Progenitor cell of endocrine pancreas (in vitro differentiated cells): ENCODE data around the gene SH3BP5. TPM values are rescaled to one million over a fixed set of nuclear protein-coding genes. Genes with fewer than 3 reads are reported as not detected.

Source experiments
- DNase-seq: peaks from one replicate; pipeline ENCODE4 v3.0.0; 2021; ENCODE audit warnings: low spot score; ENCODE audit not compliant: unreplicated experiment
- H3K27ac Mint-ChIP-seq: 2 replicates; pipeline ENCODE4 v1.8.0; 2021; ENCODE audit warnings: mild to moderate bottlenecking, moderate library complexity, mixed read lengths
- H3K27me3 Mint-ChIP-seq: 2 replicates; pipeline ENCODE4 v1.8.0; 2021; ENCODE audit warnings: mixed read lengths
- H3K36me3 Mint-ChIP-seq: 2 replicates; pipeline ENCODE4 v1.8.0; 2022; ENCODE audit warnings: mixed read lengths; ENCODE audit not compliant: insufficient read depth
- H3K4me1 Mint-ChIP-seq: 2 replicates; pipeline ENCODE4 v1.8.0; 2021; ENCODE audit warnings: low read depth, mixed read lengths
- H3K4me3 Mint-ChIP-seq: 2 replicates; pipeline ENCODE4 v1.8.0; 2021; ENCODE audit warnings: low read depth, mild to moderate bottlenecking, moderate library complexity, mixed read lengths
- H3K9me3 Mint-ChIP-seq: 2 replicates; pipeline ENCODE4 v1.8.0; 2021; ENCODE audit warnings: low read depth, mixed read lengths
- total RNA-seq: library from RNA; stranded (reverse); gene quantifications from 2 replicates; pipeline ENCODE4 v1.2.1, GENCODE V29; 2021
- TF ChIP-seq, protein P1 (sequence below): fragments of 200-600 bp; sonication (generic); IDR thresholded peaks from one replicate; pipeline ENCODE4 v1.5.0; 2021; ENCODE audit warnings: antibody characterized with exemption, mild to moderate bottlenecking; ENCODE audit not compliant: unreplicated experiment

SH3BP5 gene
- total RNA-seq, 1 donor from 2014 or later = 11.6 TPM

DNA sequence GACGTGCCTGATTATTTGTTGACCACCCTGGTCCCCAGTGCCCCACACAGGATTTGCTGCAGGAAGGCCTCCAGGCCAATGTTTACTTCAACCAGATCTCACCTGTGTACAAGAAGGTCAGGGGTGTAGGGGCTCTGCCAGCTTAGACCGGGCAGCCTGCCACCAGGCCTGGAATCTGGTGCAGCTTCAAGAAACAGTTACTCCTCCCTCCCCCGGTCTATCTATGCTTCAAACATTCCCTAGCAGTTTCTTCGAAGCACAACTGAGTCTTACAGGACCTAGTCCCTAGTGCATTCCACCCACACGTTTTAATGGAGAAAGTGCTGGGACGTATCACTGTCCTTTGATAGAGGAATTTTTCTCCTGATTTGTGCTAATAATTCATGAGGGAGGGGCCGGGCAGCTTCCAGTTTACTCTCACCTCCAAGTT, 8.0 kb downstream of the SH3BP5 start:
- no peaks in the 10 kb centered on the region for H3K9me3 Mint-ChIP-seq
- H3K36me3 Mint-ChIP-seq = peaks cover 2% of the 10 kb centered on the region
- no peaks in the 10 kb centered on the region for H3K27me3 Mint-ChIP-seq
- DNase-seq = no peak
- peaks cover 38% of the 10 kb centered on the region for H3K4me1 Mint-ChIP-seq
- no peak overlapping the region for H3K4me3 Mint-ChIP-seq
- TF ChIP-seq, protein P1, sequence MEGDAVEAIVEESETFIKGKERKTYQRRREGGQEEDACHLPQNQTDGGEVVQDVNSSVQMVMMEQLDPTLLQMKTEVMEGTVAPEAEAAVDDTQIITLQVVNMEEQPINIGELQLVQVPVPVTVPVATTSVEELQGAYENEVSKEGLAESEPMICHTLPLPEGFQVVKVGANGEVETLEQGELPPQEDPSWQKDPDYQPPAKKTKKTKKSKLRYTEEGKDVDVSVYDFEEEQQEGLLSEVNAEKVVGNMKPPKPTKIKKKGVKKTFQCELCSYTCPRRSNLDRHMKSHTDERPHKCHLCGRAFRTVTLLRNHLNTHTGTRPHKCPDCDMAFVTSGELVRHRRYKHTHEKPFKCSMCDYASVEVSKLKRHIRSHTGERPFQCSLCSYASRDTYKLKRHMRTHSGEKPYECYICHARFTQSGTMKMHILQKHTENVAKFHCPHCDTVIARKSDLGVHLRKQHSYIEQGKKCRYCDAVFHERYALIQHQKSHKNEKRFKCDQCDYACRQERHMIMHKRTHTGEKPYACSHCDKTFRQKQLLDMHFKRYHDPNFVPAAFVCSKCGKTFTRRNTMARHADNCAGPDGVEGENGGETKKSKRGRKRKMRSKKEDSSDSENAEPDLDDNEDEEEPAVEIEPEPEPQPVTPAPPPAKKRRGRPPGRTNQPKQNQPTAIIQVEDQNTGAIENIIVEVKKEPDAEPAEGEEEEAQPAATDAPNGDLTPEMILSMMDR = no peak
- H3K27ac Mint-ChIP-seq = peak overlapping the region; percentile 52

DNA sequence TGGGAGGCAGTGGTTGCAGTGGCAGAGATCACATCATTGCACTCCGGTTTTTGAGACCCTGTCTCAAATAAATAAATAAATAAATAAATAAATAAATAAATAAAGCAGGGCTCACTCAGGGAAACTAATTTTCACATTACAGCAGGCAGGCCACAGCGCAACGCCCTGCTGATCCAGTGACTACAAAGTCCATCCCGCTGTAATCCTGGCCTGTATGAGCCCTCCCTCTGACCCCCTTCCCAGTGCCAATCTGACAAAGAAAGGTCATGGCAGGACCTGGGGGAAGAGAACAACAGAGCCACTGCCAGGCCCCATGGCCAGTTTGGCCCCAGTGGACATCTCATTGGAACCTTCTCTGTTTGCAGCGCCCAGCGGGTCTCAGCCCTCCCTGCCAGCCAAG, 9.3 kb downstream of the SH3BP5 start:
- no peaks in the 10 kb centered on the region for H3K9me3 Mint-ChIP-seq

DNA sequence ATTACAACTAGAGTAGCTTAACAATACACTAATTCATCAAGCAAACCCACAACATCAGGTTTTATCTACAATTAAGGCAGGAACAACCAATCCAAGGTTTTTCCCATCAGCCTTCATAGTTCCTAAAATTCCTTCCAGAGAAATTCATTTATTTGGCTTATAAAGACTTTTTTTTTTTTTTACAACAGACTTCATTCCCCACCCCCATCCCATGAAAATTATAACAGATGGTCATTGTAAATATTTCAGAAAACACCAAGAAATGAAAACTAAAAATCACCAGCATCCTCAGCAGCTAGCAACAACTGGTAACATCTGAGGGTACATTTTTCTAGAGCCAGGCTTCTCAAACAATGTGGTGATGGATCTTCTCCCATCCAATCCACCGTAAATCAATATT, 11.0 kb downstream of the SH3BP5 start:
- no peak for DNase-seq
- no peaks in the 10 kb centered on the region for H3K9me3 Mint-ChIP-seq
- TF ChIP-seq, protein P1 = no peak
- H3K27ac Mint-ChIP-seq = no peak overlapping the region
- peaks cover 2% of the 10 kb centered on the region for H3K36me3 Mint-ChIP-seq
- no peaks in the 10 kb centered on the region for H3K27me3 Mint-ChIP-seq
- no peak overlapping the region for H3K4me3 Mint-ChIP-seq
- H3K4me1 Mint-ChIP-seq = peaks cover 33% of the 10 kb centered on the region

More for the DNA sequence above, 9.3 kb downstream of the SH3BP5 start:
- Mint-ChIP-seq H3K36me3 (peaks cover 2% of the 10 kb centered on the region), H3K27ac (no peak overlapping the region), H3K4me3 (no peak overlapping the region), H3K27me3 (no peaks in the 10 kb centered on the region), H3K4me1 (peaks cover 41% of the 10 kb centered on the region)
- TF ChIP-seq, protein P1 = no peak
- no peak for DNase-seq

DNA sequence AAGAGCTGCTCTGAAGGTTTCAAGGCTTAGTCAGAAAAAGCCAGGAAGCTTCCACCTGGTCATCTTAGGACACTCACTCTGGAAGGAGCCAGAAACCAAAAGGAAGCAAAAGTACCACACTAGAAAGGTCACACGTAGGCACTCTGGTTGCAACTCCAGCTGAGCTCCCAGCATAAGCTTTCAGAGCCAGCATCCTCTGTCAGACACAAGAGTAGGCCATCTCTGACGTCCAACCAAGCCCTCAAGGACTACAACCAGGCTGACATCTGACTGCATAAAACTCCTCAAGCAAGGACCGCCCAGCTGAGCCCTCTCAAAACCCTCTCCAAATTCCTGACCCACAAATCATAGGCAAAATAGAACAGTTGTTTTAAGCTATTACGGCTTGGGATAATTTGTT, 12.8 kb downstream of the SH3BP5 start:
- Mint-ChIP-seq H3K27me3 (no peaks in the 10 kb centered on the region), H3K27ac (no peak overlapping the region), H3K36me3 (peaks cover 2% of the 10 kb centered on the region), H3K4me1 (peaks cover 17% of the 10 kb centered on the region), H3K9me3 (no peaks in the 10 kb centered on the region), H3K4me3 (no peak overlapping the region)
- no peak for DNase-seq
- TF ChIP-seq, protein P1 = no peak

DNA sequence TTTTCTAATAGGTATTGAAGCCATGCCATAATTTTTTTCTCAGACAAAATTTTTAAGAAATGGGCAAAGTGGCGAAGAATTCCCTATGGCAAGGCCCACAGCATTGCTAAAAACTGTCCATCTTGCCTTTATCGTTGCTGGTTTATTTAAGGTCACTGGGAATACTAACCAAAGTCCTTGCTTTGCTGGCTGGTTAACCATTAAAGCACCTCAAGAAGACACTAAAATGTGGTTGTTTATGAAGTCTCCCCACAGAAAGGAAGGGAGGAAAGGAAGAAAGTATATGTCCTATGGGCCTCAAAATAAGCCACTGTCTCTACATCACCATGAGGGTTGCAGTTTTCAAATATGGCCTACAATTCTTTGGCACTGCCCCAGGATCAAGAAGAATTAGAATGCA, 13.2 kb downstream of the SH3BP5 start:
- no peak for DNase-seq
- Mint-ChIP-seq H3K36me3 (peaks cover 1% of the 10 kb centered on the region), H3K27ac (no peak overlapping the region), H3K27me3 (no peaks in the 10 kb centered on the region), H3K4me1 (peaks cover 16% of the 10 kb centered on the region), H3K9me3 (no peaks in the 10 kb centered on the region), H3K4me3 (no peak overlapping the region)
- TF ChIP-seq, protein P1 = no peak
